Endothelial cell of umbilical vein (primary cell): ENCODE data around the gene CACNA2D1.

Experiments
- EZH2 ChIP-seq: IDR thresholded peaks from 2 replicates; pipeline ENCODE4 v1.6.1; 2012; ENCODE audit warnings: borderline replicate concordance, low read depth, mild to moderate bottlenecking, moderate library complexity, low read length, inconsistent platforms; ENCODE audit not compliant: severe bottlenecking
- FOS ChIP-seq: IDR thresholded peaks from 2 replicates; pipeline ENCODE4 v1.6.1; 2011; ENCODE audit warnings: mild to moderate bottlenecking, low read length, moderate library complexity, borderline replicate concordance; ENCODE audit not compliant: insufficient read depth
- GATA2 ChIP-seq: IDR thresholded peaks from 2 replicates; pipeline ENCODE4 v1.7.0; 2011; ENCODE audit warnings: low read depth, mild to moderate bottlenecking, moderate library complexity, mixed read lengths, low read length; ENCODE audit not compliant: insufficient read length, insufficient read depth
- MYC ChIP-seq: IDR thresholded peaks from one replicate; pipeline ENCODE4 v1.6.1; 2011; ENCODE audit warnings: mild to moderate bottlenecking, low read depth, low read length
- POLR2A ChIP-seq: IDR thresholded peaks from 2 replicates; pipeline ENCODE4 v1.6.1; 2012; ENCODE audit warnings: low read depth, mild to moderate bottlenecking, control low read depth, low read length
- POLR2AphosphoS5 ChIP-seq: IDR thresholded peaks from 2 replicates; pipeline ENCODE4 v1.6.1; 2012; ENCODE audit warnings: low read depth, mild to moderate bottlenecking, control low read depth, low read length, moderate library complexity; ENCODE audit not compliant: insufficient read depth
- TF ChIP-seq, protein P1 (sequence below), 2 donors: IDR thresholded peaks; 1 replicate in 1 of 2; 2 replicates in 1 of 2; pipeline ENCODE4 v1.5.1; 2011; ENCODE audit warnings: low read length in 2 of 2, mild to moderate bottlenecking in 2 of 2, moderate library complexity in 2 of 2, control low read depth in 1 of 2, inconsistent platforms in 1 of 2, low read depth in 1 of 2; ENCODE audit not compliant: insufficient read depth in 1 of 2; ENCODE audit errors: extremely low read depth in 1 of 2
- TF ChIP-seq, protein P2 (sequence below): IDR thresholded peaks from 2 replicates; pipeline ENCODE4 v1.6.1; 2011; ENCODE audit not compliant: insufficient read depth, insufficient read length

DNA sequence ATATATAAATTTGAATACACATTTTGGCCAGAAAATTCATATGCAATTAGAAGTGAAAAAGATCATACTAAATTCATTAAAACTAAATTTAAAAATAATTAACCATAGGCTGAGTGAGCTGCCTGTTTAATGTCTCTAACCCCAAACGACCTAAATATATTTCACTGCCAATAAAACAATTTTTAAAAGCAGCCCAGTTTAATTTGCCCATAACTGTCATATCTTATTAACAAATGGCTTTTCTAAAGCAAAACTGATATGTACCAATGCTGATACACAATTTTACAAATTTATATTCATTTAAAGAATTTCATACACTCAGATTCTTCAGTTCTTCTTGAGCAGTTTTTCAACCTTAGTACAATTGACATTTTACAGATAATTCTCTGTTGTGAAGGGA, 99.9 kb downstream of the CACNA2D1 start:
- TF ChIP-seq EZH2 (no peak), POLR2A (no peak), POLR2AphosphoS5 (no peak), GATA2 (no peak), FOS (no peak), MYC (no peak)
- TF ChIP-seq, protein P1, sequence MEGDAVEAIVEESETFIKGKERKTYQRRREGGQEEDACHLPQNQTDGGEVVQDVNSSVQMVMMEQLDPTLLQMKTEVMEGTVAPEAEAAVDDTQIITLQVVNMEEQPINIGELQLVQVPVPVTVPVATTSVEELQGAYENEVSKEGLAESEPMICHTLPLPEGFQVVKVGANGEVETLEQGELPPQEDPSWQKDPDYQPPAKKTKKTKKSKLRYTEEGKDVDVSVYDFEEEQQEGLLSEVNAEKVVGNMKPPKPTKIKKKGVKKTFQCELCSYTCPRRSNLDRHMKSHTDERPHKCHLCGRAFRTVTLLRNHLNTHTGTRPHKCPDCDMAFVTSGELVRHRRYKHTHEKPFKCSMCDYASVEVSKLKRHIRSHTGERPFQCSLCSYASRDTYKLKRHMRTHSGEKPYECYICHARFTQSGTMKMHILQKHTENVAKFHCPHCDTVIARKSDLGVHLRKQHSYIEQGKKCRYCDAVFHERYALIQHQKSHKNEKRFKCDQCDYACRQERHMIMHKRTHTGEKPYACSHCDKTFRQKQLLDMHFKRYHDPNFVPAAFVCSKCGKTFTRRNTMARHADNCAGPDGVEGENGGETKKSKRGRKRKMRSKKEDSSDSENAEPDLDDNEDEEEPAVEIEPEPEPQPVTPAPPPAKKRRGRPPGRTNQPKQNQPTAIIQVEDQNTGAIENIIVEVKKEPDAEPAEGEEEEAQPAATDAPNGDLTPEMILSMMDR (IDR thresholded peaks at IDR 0.05; ENCODE audit: extremely low read depth in 1 of 2, insufficient read depth in 1 of 2, low read depth in 1 of 2, low read length in 2 of 2), result no peak
- TF ChIP-seq, protein P2, sequence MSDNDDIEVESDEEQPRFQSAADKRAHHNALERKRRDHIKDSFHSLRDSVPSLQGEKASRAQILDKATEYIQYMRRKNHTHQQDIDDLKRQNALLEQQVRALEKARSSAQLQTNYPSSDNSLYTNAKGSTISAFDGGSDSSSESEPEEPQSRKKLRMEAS, result no peak
